Germinal center (tissue), 1 donor: ENCODE data around the gene C17orf114.

Source experiments
- DNase-seq: peaks from one replicate; pipeline ENCODE4 v3.0.0; 2012; ENCODE audit warnings: mixed read lengths, low spot score

The C17orf114 gene

GRCh38 chr17:4823373-4824089 is 21.4 kb upstream of the C17orf114 start:
- no peak for DNase-seq

- DNase-seq = no peak
Measured at GRCh38 chr17:4822835-4823234, 20.7 kb upstream of the C17orf114 start.

GRCh38 chr17:4818276-4818675 is 16.1 kb upstream of the C17orf114 start:
- DNase-seq = no peak

GRCh38 chr17:4816826-4817225 is 14.7 kb upstream of the C17orf114 start:
- DNase-seq = no peak

GRCh38 chr17:4815043-4815675 is 13.0 kb upstream of the C17orf114 start:
- no peak for DNase-seq

- no peak for DNase-seq
Measured at GRCh38 chr17:4812690-4813089, 10.6 kb upstream of the C17orf114 start.

GRCh38 chr17:4811471-4811870 is 9.3 kb upstream of the C17orf114 start:
- no peak for DNase-seq

- DNase-seq = no peak
Measured at GRCh38 chr17:4810696-4811290, 8.7 kb upstream of the C17orf114 start.

- DNase-seq = no peak
Measured at GRCh38 chr17:4808378-4808767, 6.2 kb upstream of the C17orf114 start.

GRCh38 chr17:4807605-4808377 is 5.7 kb upstream of the C17orf114 start:
- DNase-seq = no peak

GRCh38 chr17:4806777-4807604 is 4.9 kb upstream of the C17orf114 start, which contains the start of gene PLD2:
Gene PLD2, plus strand, starts transcription at chr17:4807152. Its CDS starts 621 bp downstream, at chr17:4807773.
- DNase-seq = peak; percentile 97

- no peak for DNase-seq
Measured at GRCh38 chr17:4806456-4806776, 4.3 kb upstream of the C17orf114 start.

GRCh38 chr17:4800462-4801196 is 1.5 kb downstream of the C17orf114 start:
- DNase-seq = no peak

GRCh38 chr17:4796552-4796920 is 5.6 kb downstream of the C17orf114 start:
- no peak for DNase-seq

GRCh38 chr17:4795168-4795567 is 7.0 kb downstream of the C17orf114 start:
- no peak for DNase-seq

GRCh38 chr17:4790705-4791088 is 11.4 kb downstream of the C17orf114 start:
- no peak for DNase-seq

GRCh38 chr17:4789951-4790704 is 12.0 kb downstream of the C17orf114 start:
- DNase-seq = peak; percentile 93

- no peak for DNase-seq
Measured at GRCh38 chr17:4789701-4789950, 12.5 kb downstream of the C17orf114 start.

GRCh38 chr17:4788807-4789700 is 13.1 kb downstream of the C17orf114 start, which contains the start of gene GLTPD2:
Gene GLTPD2, plus strand, starts transcription at chr17:4788964. Its CDS starts 48 bp downstream, at chr17:4789012.
- no peak for DNase-seq
